HG03064 (cell line): ENCODE data around the gene SFXN5.

Source experiments
- ATAC-seq: cut with Tn5 transposase; IDR thresholded peaks from one replicate; pipeline ENCODE4 v1.9.1; 2021; ENCODE audit warnings: low read depth; ENCODE audit not compliant: unreplicated experiment

Gene SFXN5

DNA sequence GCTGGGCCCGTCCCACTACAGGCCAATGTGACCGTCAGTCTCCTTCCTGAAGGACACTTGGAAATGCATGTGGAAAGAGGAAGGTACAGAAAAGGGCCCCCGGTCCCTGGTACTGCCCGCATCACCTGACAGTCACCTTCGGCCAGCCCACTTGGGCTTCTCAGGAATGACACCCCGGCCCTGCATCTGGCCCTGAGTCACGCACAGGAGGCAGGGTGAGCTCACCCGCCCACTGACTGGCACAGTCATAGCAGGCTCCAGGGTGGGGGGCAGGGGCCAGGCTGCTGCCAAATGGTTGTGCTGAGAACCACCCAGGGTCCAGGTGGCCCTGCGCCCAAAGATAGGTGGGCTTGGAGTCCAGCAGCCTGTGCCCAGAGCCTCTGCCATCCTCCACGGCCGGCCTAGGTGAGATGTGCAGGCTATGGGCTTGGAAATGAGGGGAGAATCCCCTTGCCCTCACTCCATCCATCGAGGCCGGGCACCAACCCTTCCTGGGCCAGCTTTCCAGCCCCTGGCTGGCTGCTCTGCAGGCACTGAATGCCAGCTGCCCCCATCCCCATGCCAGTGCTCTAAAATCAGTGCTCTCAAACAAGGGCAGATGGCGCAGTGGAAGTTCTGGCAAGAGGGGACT, 140.1 kb downstream of the SFXN5 start:
- no peak for ATAC-seq

- no peak for ATAC-seq
These were observed 142.5 kb downstream of the SFXN5 start for GRCh38 chr2:72929010-72929409.

- no peak for ATAC-seq
These were observed 143.6 kb downstream of the SFXN5 start for GRCh38 chr2:72927619-72928550.

GRCh38 chr2:72926811-72927465, 144.6 kb downstream of the SFXN5 start:
- no peak for ATAC-seq

- no peak for ATAC-seq
These were observed 145.1 kb downstream of the SFXN5 start for GRCh38 chr2:72926368-72926767.

DNA sequence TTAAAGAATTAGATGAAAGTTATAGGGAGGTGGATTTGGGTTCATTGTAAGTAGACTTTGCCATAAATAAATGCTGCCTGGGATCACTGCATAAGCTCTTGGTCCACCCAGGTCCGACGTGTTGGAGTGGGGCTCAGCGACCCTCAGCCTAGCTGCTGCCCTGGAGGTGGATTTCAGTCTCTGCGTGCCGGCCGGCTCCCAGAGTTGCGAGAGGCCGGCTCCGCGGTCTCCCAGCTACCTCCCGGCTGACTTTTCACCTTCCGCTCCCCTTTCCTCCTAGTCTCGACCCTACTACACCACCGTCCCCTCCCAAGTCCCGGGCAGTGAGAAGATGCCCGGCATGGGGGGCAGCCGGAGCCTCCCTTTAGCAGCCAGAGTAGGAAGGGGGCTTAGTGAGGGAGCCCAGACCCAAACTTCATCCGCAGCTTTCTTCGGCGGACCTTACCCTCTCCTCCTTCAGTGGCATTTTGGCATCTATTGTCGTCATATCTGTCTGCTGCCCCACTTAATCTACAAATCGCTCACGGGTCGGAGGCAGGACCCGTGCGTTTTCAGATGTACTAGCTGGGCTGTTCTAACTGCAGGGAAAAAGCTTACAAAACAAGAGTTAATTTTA, 146.1 kb downstream of the SFXN5 start:
- ATAC-seq: no peak

DNA sequence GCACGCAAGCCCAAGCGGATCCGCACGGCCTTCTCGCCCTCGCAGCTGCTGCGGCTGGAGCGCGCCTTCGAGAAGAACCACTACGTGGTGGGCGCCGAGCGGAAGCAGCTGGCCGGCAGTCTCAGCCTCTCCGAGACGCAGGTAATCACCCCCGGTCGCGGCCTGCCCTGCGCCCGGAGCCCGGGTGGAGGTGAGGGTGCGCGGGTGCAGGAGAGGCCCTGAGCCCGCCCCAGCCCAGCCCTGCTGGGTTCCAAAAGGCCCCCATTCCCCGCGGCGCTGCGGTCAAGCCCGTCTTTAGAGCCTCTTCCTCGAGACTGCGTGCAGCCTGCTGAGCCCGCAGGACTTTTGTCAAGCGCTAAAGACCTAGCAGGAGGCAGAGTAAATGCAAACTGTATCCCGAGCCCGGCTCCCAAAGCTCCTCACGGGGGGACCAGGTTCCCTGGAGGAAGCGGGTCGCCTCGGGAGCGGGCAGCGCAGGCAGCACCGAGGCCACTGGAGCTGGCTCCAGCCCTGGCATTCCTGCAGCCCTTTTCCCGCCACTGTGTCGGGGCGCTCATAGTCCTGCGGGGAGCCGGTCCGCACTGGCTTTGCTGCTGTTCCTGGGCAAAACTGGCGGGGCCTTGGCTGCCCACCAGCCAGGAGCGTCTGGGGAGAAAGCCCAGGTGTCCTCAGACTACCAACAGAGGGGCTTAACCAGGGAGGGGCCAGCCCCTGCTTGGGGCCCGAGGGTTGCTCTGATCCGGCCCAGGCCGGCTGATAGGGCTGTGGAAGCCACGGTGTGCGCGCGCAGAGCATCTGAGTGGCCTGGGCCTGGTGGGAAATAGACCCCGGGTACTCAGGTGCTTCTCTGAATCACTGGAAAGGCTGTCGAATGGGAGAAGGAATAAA, 146.9 kb downstream of the SFXN5 start:
- no peak for ATAC-seq

DNA sequence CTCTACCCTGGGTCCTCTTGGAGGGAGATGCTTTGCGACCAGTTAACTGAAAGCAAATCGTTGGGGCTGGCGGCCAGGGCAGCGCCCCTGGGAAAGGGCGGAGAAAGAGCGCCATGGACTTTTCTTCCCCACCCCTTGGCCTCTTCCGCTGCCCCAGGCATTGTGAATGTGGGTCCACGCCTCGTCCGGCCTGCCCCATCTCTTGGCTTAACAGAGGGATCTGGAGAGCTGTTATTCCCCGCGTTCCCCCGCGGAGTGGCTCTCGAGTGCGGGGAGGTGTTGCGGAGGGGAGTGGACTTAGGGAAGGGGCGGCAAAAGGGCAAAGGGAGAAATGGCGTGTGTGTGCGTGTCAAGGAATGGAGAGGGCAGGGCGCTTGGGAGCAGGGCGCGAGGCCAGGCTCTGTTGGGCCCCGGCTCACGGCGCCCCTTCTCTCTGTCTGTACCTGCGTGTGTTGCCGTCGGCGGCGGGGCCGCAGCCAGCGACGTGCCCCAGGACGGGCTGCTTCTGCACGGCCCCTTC, 147.6 kb downstream of the SFXN5 start:
- no peak for ATAC-seq

- no peak for ATAC-seq
These were observed 149.7 kb downstream of the SFXN5 start for GRCh38 chr2:72921853-72922252.

- ATAC-seq: no peak
These were observed 150.2 kb downstream of the SFXN5 start for GRCh38 chr2:72921088-72921851.

DNA sequence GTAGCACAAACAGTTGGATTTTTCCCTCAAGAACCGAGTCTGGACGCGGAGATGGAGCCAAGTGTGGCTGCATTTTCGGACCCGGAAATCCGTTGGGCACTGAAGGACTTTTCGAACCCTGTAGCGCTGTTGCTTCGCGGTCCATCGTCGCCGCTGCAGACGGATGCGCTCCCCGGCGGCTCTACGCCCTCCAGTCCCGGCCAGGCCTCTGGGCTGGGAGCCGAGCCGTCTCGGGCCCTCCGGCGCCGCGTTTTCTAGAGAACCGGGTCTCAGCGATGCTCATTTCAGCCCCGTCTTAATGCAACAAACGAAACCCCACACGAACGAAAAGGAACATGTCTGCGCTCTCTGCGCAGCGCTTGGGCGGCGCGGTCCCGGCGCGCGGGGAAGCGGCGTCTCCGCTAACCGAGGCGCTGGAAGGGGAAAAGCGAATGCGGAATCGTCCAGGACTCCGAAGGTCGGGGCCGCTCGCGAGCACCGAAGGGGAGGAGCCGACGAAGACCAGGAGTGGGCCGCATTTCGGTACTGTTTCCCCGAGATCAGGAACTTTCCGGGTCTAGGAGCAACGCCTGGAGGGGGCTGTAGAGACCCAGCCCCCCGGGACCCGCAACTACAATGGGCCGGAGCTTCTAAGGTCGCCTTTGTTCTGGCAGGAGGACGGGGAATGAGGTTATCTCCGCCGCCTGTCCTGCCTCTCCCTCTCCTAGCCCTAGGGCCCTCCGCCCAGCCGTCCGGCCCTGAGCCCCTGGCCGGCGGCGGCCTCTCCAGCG, 151.0 kb downstream of the SFXN5 start:
- no peak for ATAC-seq

DNA sequence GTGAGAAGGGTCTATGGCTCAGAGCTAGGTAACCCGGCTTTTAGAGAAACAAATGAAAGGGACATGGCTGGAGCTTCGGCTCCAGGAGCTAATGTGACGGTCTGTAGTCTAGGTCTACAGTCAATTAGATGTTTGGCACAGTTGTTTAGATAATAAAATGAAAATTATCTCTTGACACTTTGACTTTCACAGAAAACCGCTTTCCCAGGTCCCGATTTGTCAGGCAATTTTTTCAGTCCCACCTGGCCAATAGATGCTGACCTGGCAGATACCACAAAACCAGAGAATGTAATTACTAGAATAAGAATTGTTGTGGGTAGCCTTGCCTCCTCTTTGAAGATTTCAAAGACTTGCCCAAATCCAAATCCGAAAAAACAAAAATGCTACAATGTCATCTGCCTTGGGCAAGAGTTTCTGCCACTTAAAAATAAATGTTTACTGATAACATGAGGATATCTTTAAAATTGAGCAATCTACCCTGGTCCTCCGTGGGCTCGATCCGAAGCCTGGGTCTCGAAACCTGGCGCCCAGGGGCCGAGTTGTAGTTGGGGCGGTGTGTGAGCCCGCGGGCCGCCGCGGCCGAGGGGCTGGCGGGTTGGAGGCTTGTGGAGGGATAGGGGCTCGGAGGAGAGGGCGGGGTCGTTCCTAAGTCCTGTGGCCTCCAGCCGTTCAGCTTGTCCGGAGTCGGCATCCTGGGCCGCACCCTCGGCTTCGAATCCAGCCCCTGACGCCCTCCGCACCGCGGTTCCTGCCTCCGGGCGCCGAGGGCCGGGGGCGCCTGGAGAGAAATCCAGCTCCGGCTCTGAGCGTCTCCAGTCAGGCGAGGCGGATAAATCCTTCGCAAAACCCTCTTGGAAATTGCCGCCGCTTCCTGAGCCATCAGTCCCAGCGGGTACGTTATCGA, 151.8 kb downstream of the SFXN5 start:
- no peak for ATAC-seq

DNA sequence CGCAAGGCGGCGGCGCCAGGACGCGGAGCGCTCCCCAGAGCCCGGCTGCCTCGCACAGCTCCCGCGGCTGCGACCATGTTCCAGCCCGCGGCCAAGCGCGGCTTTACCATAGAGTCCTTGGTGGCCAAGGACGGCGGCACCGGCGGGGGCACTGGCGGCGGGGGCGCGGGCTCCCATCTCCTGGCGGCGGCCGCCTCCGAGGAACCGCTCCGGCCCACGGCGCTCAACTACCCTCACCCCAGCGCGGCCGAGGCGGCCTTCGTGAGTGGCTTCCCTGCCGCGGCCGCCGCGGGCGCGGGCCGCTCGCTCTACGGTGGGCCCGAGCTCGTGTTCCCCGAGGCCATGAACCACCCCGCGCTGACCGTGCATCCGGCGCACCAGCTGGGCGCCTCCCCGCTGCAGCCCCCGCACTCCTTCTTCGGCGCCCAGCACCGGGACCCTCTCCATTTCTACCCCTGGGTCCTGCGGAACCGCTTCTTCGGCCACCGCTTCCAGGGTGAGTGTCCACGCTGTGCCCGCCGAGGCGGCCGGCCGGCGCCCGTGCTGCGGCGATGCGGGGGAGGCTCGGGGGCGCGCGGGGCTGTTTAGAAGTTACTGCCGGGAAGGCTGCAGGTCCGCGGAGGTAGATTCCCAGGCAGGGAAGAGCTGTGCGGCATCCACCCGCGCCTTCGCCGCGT, 153.5 kb downstream of the SFXN5 start:
- ATAC-seq: no peak

- no peak for ATAC-seq
These were observed 154.2 kb downstream of the SFXN5 start, which contains the start of gene EMX1 for GRCh38 chr2:72917138-72917876. EMX1 (plus strand) TSS chr2:72917519; CDS start chr2:72917853, 334 bp downstream.

DNA sequence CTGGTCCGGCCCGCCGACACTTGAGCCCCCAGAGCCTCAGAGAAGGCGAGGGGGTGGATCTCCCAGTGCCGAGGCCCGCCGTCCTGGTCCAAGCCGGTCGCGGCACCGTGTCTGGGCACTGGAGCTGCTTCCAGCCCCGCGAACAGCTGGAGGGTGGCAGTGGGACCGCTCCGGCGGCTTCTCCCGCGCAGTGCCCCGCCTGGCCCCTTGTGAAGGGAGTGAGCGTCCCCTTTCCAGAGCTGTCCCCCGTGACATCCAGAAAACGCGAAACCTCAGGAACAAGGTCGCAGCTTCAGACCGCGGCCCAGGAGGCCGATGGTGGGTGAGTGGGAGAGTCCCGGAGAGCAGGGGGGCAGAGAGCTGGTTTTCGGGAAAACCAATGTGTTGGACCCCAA, 154.8 kb downstream of the SFXN5 start:
- no peak for ATAC-seq
